KOPT-K1 (cell line): Measurements from ENCODE around the gene PLXNA3.

Experiments
- H3K27ac ChIP-seq: fragments of 200-600 bp; sonication (generic); 2 replicates; pipeline ENCODE4 v1.5.1; 2016; ENCODE audit warnings: antibody characterized with exemption, mild to moderate bottlenecking, low read depth, low read length; ENCODE audit not compliant: poor library complexity, severe bottlenecking
- H3K36me3 ChIP-seq: fragments of 200-600 bp; sonication (generic); 2 replicates; pipeline ENCODE4 v1.5.1; 2017; ENCODE audit warnings: antibody characterized with exemption, mild to moderate bottlenecking, low read length, moderate library complexity; ENCODE audit not compliant: insufficient read depth
- H3K9me3 ChIP-seq: fragments of 200-600 bp; sonication (generic); 2 replicates; pipeline ENCODE4 v1.5.1; 2017; ENCODE audit warnings: antibody characterized with exemption, low read length, mild to moderate bottlenecking; ENCODE audit not compliant: insufficient read depth, poor library complexity, severe bottlenecking

The PLXNA3 gene

DNA sequence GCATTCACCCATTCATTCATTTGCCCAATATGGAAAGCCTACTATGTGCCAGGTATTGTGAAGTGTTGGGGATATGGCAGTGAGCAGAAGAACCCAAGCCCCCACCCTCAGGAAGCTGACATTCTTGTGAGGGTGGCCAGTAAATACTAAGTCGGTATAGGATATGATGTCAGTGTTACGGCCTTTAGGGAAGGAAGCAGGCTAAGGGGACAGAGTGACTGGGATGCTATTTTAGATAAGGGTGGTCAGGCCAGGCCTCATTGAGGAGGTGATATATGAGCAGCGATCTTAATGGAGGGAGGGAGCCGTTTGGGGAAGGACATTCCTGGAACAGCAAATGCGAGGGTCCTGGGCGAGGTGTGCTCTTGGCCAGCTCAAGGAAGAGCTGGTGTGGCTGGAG is 27.6 kb upstream of the PLXNA3 start:
- Histone ChIP-seq H3K36me3 (peaks cover 34% of the 10 kb centered on the region; the same call in 1 of the 2 replicates), H3K9me3 (no peaks in the 10 kb centered on the region), H3K27ac (no peak overlapping the region)

DNA sequence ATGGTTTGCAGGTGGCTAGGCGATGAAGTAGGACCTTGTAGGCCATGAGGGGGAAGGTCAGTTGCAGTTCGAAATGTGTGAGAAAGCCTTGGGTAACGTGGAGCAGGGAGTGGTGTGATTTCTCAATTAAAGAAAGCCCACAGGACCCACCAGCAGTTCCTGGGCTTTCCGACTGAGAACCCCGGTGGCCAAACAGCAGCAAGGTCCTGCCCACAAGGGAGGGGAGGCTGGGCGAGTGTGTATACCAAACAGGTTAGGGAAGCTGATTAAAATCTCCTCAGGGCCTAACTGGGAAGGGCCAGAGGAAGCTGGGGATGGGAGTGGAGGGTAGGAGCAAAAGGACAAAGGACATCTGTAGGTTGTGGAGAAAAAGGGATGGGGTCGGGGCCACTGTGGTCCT is 27.2 kb upstream of the PLXNA3 start:
- Histone ChIP-seq H3K27ac (no peak overlapping the region), H3K36me3 (peaks cover 39% of the 10 kb centered on the region; the same call in 1 of the 2 replicates), H3K9me3 (no peaks in the 10 kb centered on the region)

DNA sequence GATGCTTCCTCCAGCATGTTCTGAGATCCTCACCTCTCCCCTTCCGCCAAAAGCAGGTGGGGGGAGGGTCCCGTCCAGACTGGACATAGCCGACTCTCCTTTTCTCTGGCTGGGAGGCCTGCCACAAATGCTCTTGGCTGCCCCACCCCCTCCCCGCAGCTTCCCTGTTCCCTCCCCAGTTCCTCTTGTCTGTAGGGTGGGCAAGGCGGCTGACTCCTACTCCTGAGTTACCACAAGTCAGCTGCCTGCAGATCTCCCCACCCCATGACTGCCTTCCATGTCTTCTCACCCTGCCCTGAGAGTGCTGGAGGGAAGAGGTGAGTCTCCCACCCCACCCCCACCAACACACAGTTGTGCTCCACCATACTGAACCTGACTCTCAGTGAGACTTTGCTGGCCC is 26.7 kb upstream of the PLXNA3 start:
- Histone ChIP-seq H3K36me3 (peaks cover 43% of the 10 kb centered on the region; the same call in 1 of the 2 replicates), H3K9me3 (no peaks in the 10 kb centered on the region), H3K27ac (no peak overlapping the region)

GRCh38 chrX:154432210-154432609 is 25.9 kb upstream of the PLXNA3 start:
- no peaks in the 10 kb centered on the region for H3K9me3 ChIP-seq
- peaks cover 43% of the 10 kb centered on the region; the same call in 1 of the 2 replicates for H3K36me3 ChIP-seq
- no peak overlapping the region for H3K27ac ChIP-seq

DNA sequence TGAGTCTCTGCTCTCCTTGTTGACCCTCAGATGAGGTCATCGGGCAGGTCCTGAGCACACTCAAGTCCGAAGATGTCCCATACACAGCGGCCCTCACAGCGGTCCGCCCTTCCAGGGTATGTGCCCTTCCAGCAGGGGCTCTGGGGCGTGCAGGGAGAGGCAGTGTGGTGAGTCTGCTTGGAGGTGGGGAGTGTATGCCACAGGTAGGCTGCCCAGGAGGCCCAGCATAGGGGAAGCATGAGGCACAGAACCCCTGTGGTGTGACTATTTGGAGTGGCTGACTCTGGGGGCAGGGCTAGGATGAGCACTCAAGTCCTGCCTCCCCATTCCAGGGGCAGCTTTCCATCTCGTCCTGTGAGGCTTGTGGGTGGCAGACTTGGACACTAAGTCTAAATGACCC is 24.5 kb upstream of the PLXNA3 start:
- Histone ChIP-seq H3K36me3 (peaks cover 45% of the 10 kb centered on the region; the same call in 1 of the 2 replicates), H3K27ac (no peak overlapping the region)

GRCh38 chrX:154434394-154435168 is 23.5 kb upstream of the PLXNA3 start:
- no peak overlapping the region for H3K27ac ChIP-seq
- H3K9me3 ChIP-seq: no peaks in the 10 kb centered on the region
- H3K36me3 ChIP-seq: peaks cover 55% of the 10 kb centered on the region; the same call in 1 of the 2 replicates

More for the DNA sequence above, 24.5 kb upstream of the PLXNA3 start:
- H3K9me3 ChIP-seq: no peaks in the 10 kb centered on the region

DNA sequence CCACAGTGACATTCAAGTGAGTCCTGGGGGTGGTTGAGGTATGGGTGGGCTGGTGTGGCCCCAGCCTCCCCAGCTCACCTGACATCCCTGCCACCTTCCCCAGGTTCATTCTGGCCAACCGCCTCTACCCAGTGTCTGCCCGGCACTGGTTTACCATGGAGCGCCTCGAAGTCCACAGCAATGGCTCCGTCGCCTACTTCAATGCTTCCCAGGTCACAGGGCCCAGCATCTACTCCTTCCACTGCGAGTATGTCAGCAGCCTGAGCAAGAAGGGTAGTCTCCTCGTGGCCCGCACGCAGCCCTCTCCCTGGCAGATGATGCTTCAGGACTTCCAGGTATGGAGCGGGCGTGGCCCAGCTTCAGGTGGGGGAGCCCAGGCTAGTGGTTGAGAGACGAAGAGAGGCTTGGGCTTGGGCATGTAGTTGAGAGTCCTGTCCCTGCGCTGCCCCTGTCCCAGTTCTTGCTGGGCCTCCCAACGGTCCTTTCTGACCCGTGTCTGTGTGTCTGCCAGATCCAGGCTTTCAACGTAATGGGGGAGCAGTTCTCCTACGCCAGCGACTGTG is 22.8 kb upstream of the PLXNA3 start:
- peaks cover 62% of the 10 kb centered on the region; the same call in 1 of the 2 replicates for H3K36me3 ChIP-seq

DNA sequence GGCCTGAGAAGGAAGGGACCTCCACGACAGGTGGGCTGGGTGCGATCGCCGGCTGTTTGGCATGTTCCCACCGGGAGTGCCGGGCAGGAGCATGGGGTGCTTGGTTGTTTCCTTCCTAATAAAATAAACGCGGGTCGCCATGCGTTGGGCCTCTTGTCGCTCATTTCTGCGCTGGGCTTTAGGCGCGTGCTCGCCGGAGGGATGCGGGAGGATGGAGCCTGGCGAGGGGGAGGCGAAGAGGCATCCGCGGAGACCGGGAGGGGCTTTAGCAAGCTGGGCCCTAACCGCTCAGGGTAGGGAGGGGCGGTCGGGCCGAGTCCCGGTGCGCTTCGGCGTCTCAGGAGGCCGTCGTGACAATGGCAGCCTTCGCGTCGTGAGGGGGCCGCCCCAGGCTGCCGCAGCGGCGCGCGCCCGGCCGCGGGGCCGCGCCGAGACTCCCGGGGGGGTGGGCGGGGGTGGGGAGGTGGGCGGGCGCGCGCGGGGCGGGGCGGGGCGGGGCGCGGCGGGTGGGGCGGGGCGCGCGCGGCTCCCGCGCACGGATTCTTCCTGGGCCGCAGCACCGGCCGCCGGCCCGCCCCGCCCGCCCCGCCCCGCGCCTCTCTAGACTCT is 21.6 kb upstream of the PLXNA3 start:
- Histone ChIP-seq H3K36me3 (peaks cover 69% of the 10 kb centered on the region; the same call in 1 of the 2 replicates), H3K27ac (peak overlapping the region; percentile 62), H3K9me3 (no peaks in the 10 kb centered on the region)

More for the DNA sequence above, 22.8 kb upstream of the PLXNA3 start:
- H3K9me3 ChIP-seq: no peaks in the 10 kb centered on the region
- no peak overlapping the region for H3K27ac ChIP-seq

DNA sequence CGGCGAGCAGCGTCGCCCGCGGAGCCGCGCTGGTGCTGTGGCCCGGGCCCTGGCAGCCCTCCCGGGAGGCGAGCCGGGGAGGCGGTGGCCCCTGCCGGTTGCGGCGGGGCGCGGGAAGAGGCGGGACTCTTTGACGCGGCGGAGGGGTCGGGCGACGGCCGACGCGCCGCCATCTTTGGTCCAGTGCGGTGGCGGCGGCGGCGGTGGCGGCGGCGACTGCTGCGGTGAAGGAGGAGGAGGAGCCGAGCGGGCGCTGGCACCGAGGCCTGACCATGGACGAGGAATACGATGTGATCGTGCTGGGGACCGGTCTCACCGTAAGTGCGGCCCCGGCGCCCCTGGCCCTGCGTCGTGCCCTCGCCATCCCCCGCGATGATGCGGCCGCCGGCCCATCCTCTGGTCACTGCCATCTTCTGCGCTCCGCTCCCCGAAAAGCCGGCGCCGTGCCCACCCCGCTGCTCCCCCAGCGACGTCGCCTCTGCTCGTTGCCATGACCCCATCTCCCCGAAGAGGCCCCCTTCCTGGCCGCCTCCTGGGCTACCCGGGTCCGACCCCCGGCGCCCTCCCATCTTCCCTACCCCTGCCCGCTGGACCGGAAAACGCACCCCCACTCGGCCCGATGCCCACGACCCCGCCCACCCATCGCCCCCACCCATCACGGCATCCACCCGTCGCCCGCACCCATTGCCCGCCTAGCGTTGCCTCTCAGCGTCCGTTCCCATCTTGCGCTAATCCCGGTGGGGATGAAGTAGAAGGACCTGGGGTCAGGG is 20.9 kb upstream of the PLXNA3 start, which contains the start of gene GDI1:
TSS of gene GDI1 (plus strand) at position 172 of the 770 bp plus-strand sequence. CDS start at position 273, 101 bp downstream.
- peaks cover 69% of the 10 kb centered on the region; the same call in 1 of the 2 replicates for H3K36me3 ChIP-seq
- H3K27ac ChIP-seq: peak within 1 kb of the TSS; percentile 62
- H3K9me3 ChIP-seq: no peaks in the 10 kb centered on the region

DNA sequence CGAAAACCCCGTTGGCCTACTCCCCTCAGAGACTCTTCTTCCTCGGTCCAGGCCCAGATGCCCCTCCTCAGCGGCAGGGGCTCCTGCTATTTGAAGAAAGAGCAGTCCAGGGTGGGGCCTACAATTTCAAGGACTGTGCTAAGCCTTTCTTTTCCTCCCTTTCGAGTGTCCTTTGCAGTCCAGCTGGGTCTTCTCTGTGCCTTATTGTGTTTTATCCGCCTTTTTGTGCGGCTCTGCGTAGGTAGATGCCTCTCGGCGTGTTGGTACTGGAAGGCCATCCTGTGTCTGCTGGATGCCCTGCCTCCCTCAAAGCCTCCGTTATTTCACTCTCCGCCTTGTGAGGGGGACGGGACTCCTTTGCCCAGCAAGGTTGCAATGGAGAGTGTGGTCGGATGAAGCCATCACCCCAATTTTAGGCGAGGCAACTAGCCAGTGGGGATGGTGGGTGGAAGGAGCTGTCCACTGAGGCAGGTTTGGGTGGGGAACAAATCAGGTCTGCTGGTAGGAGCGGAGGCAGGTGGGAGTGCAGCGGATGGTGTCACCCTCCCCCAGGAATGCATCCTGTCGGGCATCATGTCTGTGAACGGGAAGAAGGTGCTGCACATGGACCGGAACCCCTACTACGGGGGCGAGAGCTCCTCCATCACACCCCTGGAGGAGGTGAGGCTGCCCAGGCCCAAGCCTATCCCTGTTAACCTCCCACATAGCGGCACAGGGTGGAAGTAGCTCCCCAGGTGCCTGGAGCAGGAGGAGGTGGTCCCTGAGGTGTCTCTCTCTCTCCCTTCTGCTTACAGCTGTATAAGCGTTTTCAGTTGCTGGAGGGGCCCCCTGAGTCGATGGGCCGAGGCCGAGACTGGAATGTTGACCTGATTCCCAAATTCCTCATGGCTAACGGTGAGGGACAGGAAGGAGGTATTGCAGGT is 19.8 kb upstream of the PLXNA3 start:
- no peaks in the 10 kb centered on the region for H3K9me3 ChIP-seq
- peaks cover 68% of the 10 kb centered on the region; the same call in 1 of the 2 replicates for H3K36me3 ChIP-seq
- peak overlapping the region; percentile 62 for H3K27ac ChIP-seq

GRCh38 chrX:154439841-154440240 is 18.2 kb upstream of the PLXNA3 start:
- peaks cover 56% of the 10 kb centered on the region; the same call in 1 of the 2 replicates for H3K36me3 ChIP-seq
- no peak overlapping the region for H3K27ac ChIP-seq
- no peaks in the 10 kb centered on the region for H3K9me3 ChIP-seq

- no peak overlapping the region for H3K27ac ChIP-seq
- no peaks in the 10 kb centered on the region for H3K9me3 ChIP-seq
Observed at GRCh38 chrX:154440623-154441357, 17.3 kb upstream of the PLXNA3 start.

DNA sequence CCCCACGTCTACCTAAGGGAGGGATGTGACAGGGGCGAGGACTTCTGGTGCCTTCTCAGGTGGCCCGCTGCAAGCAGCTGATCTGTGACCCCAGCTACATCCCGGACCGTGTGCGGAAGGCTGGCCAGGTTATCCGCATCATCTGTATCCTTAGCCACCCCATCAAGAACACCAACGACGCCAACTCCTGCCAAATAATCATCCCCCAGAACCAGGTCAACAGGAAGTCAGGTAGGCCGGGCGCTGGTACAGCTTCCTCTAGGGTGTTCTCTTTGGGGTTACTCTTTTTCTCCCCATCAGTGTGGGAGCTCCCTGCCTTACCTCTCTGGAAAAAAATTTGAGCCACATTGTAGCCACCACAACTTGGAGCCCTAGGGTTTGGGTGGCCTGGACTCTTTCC is 16.5 kb upstream of the PLXNA3 start:
- no peak overlapping the region for H3K27ac ChIP-seq
- H3K9me3 ChIP-seq: no peaks in the 10 kb centered on the region
- peaks cover 41% of the 10 kb centered on the region; the same call in 1 of the 2 replicates for H3K36me3 ChIP-seq

More at GRCh38 chrX:154440623-154441357, 17.3 kb upstream of the PLXNA3 start:
- peaks cover 47% of the 10 kb centered on the region; the same call in 1 of the 2 replicates for H3K36me3 ChIP-seq
